ENCODE measurements around the gene GXYLT1.

Gene GXYLT1

DNA sequence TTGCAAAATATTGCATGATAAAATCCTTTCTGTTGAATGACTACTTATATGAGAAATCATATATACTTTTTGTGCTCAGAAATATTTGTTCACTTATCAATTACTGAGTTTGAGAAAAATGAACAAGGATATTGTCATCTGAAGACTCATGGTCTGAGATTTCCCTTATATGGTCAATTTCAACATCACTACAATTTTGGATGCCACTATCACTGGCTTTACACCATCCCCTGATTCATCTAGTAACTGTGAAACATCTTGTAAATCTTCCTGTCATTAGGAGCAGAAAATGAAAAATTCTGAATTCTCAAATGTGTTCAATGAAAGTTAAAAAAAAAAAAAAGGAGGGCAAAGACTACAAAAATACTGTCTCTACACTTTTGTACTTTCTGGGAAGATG lies 21.8 kb upstream of the GXYLT1 start:
- no peak overlapping the region for H3K27ac ChIP-seq (ENCODE audit: low read depth, low read length)
- H3K4me1 ChIP-seq (ENCODE audit: control insufficient read depth, low read length), result peaks cover 17% of the 10 kb centered on the region
- H3K27me3 ChIP-seq (ENCODE audit: control insufficient read depth, low read length), result no peaks in the 10 kb centered on the region
- H3K4me2 ChIP-seq (ENCODE audit: low read length), result no peak overlapping the region
- H3K9me3 ChIP-seq (ENCODE audit: control insufficient read depth, insufficient read depth, low read length), result no peaks in the 10 kb centered on the region
- H3K4me3 ChIP-seq (ENCODE audit: low read length), result no peak overlapping the region
- H3K36me3 ChIP-seq (ENCODE audit: control insufficient read depth, low read length), result no peaks in the 10 kb centered on the region; the same call in 1 of the 2 replicates
- H3K79me2 ChIP-seq (ENCODE audit: control insufficient read depth, low read length), result no peaks in the 10 kb centered on the region
- H4K20me1 ChIP-seq (ENCODE audit: control insufficient read depth, insufficient read depth, low read depth, low read length), result no peaks in the 10 kb centered on the region
- TF ChIP-seq, protein P1, sequence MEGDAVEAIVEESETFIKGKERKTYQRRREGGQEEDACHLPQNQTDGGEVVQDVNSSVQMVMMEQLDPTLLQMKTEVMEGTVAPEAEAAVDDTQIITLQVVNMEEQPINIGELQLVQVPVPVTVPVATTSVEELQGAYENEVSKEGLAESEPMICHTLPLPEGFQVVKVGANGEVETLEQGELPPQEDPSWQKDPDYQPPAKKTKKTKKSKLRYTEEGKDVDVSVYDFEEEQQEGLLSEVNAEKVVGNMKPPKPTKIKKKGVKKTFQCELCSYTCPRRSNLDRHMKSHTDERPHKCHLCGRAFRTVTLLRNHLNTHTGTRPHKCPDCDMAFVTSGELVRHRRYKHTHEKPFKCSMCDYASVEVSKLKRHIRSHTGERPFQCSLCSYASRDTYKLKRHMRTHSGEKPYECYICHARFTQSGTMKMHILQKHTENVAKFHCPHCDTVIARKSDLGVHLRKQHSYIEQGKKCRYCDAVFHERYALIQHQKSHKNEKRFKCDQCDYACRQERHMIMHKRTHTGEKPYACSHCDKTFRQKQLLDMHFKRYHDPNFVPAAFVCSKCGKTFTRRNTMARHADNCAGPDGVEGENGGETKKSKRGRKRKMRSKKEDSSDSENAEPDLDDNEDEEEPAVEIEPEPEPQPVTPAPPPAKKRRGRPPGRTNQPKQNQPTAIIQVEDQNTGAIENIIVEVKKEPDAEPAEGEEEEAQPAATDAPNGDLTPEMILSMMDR (IDR thresholded peaks at IDR 0.05; ENCODE audit: low read depth, low read length, poor library complexity, severe bottlenecking), result no peak
- no peak for TF ChIP-seq EZH2phosphoT487 (IDR thresholded peaks at IDR 0.05; ENCODE audit: borderline replicate concordance, low read length)
- no peaks in the 10 kb centered on the region for H3K9me2 ChIP-seq (replicated peaks; ENCODE audit: control insufficient read depth, low read length)
- H3F3A ChIP-seq (ENCODE audit: control insufficient read depth, insufficient read depth), result no peaks in the 10 kb centered on the region

- Histone ChIP-seq H3K9me2 (replicated peaks; ENCODE audit: control insufficient read depth, low read length) (no peaks in the 10 kb centered on the region), H3K79me2 (ENCODE audit: control insufficient read depth, low read length) (no peaks in the 10 kb centered on the region), H3K4me1 (ENCODE audit: control insufficient read depth, low read length) (peaks cover 17% of the 10 kb centered on the region), H3K36me3 (ENCODE audit: control insufficient read depth, low read length) (peaks cover 19% of the 10 kb centered on the region), H3K9me3 (ENCODE audit: control insufficient read depth, insufficient read depth, low read length) (no peaks in the 10 kb centered on the region), H3K27ac (ENCODE audit: low read depth, low read length) (no peak overlapping the region), H4K20me1 (ENCODE audit: control insufficient read depth, insufficient read depth, low read depth, low read length) (no peaks in the 10 kb centered on the region), H3F3A (ENCODE audit: control insufficient read depth, insufficient read depth) (no peaks in the 10 kb centered on the region), H3K4me3 (ENCODE audit: low read length) (no peak overlapping the region), H3K27me3 (ENCODE audit: control insufficient read depth, low read length) (no peaks in the 10 kb centered on the region), H3K4me2 (ENCODE audit: low read length) (no peak overlapping the region)
- TF ChIP-seq, protein P1 (IDR thresholded peaks at IDR 0.05; ENCODE audit: low read depth, low read length, poor library complexity, severe bottlenecking), result no peak
These were observed 19.2 kb upstream of the GXYLT1 start for GRCh38 chr12:42163913-42164312.

- H3K4me3 ChIP-seq (ENCODE audit: low read length), result no peak overlapping the region
- no peaks in the 10 kb centered on the region for H3F3A ChIP-seq (ENCODE audit: control insufficient read depth, insufficient read depth)
- H3K9me2 ChIP-seq (replicated peaks; ENCODE audit: control insufficient read depth, low read length), result no peaks in the 10 kb centered on the region
- peaks cover 17% of the 10 kb centered on the region for H3K4me1 ChIP-seq (ENCODE audit: control insufficient read depth, low read length)
- H3K4me2 ChIP-seq (ENCODE audit: low read length), result no peak overlapping the region
- no peak overlapping the region for H3K27ac ChIP-seq (ENCODE audit: low read depth, low read length)
- H3K9me3 ChIP-seq (ENCODE audit: control insufficient read depth, insufficient read depth, low read length), result no peaks in the 10 kb centered on the region
- no peaks in the 10 kb centered on the region for H3K79me2 ChIP-seq (ENCODE audit: control insufficient read depth, low read length)
- peaks cover 19% of the 10 kb centered on the region for H3K36me3 ChIP-seq (ENCODE audit: control insufficient read depth, low read length)
- no peak for TF ChIP-seq EZH2phosphoT487 (IDR thresholded peaks at IDR 0.05; ENCODE audit: borderline replicate concordance, low read length)
- TF ChIP-seq, protein P1 (IDR thresholded peaks at IDR 0.05; ENCODE audit: low read depth, low read length, poor library complexity, severe bottlenecking), result no peak
- H3K27me3 ChIP-seq (ENCODE audit: control insufficient read depth, low read length), result no peaks in the 10 kb centered on the region
- no peaks in the 10 kb centered on the region for H4K20me1 ChIP-seq (ENCODE audit: control insufficient read depth, insufficient read depth, low read depth, low read length)
These were observed 18.3 kb upstream of the GXYLT1 start for GRCh38 chr12:42162965-42163364.

- Histone ChIP-seq H3K36me3 (ENCODE audit: control insufficient read depth, low read length) (peaks cover 19% of the 10 kb centered on the region), H3K4me3 (ENCODE audit: low read length) (no peak overlapping the region), H4K20me1 (ENCODE audit: control insufficient read depth, insufficient read depth, low read depth, low read length) (no peaks in the 10 kb centered on the region), H3K27me3 (ENCODE audit: control insufficient read depth, low read length) (no peaks in the 10 kb centered on the region), H3K27ac (ENCODE audit: low read depth, low read length) (no peak overlapping the region), H3K9me2 (replicated peaks; ENCODE audit: control insufficient read depth, low read length) (no peaks in the 10 kb centered on the region), H3K9me3 (ENCODE audit: control insufficient read depth, insufficient read depth, low read length) (no peaks in the 10 kb centered on the region), H3K79me2 (ENCODE audit: control insufficient read depth, low read length) (no peaks in the 10 kb centered on the region), H3K4me2 (ENCODE audit: low read length) (no peak overlapping the region), H3F3A (ENCODE audit: control insufficient read depth, insufficient read depth) (no peaks in the 10 kb centered on the region), H3K4me1 (ENCODE audit: control insufficient read depth, low read length) (peaks cover 17% of the 10 kb centered on the region)
- no peak for TF ChIP-seq EZH2phosphoT487 (IDR thresholded peaks at IDR 0.05; ENCODE audit: borderline replicate concordance, low read length)
- TF ChIP-seq, protein P1 (IDR thresholded peaks at IDR 0.05; ENCODE audit: low read depth, low read length, poor library complexity, severe bottlenecking), result no peak
These were observed 17.5 kb upstream of the GXYLT1 start for GRCh38 chr12:42162193-42162592.
